HEK293 (cell line): ENCODE results near the gene PDLIM7.

Experiments used
- BCL6B ChIP-seq: fragments of 450-650 bp; formaldehyde crosslinking; IDR thresholded peaks from 2 replicates; pipeline ENCODE4 v1.5.1; 2017; ENCODE audit warnings: missing biosample characterization, missing genetic modification characterization
- FEZF1 ChIP-seq: fragments of 450-650 bp; formaldehyde crosslinking; IDR thresholded peaks from 2 replicates; pipeline ENCODE4 v1.5.1; 2016; ENCODE audit warnings: missing biosample characterization, missing genetic modification characterization
- GLI4 ChIP-seq: fragments of 450-650 bp; formaldehyde crosslinking; IDR thresholded peaks from 2 replicates; pipeline ENCODE4 v1.5.1; 2016; ENCODE audit warnings: missing biosample characterization, missing genetic modification characterization
- GLIS1 ChIP-seq: fragments of 450-650 bp; formaldehyde crosslinking; IDR thresholded peaks from 2 replicates; pipeline ENCODE4 v1.5.1; 2016; ENCODE audit warnings: missing biosample characterization, missing genetic modification characterization
- KLF10 ChIP-seq: fragments of 450-650 bp; IDR thresholded peaks from 2 replicates; pipeline ENCODE4 v1.5.1; 2018; ENCODE audit warnings: missing biosample characterization, mild to moderate bottlenecking, missing genetic modification characterization
- KLF16 ChIP-seq: fragments of 450-650 bp; formaldehyde crosslinking; IDR thresholded peaks from 2 replicates; pipeline ENCODE4 v1.5.1; 2017; ENCODE audit warnings: missing biosample characterization, missing genetic modification characterization
- KLF9 ChIP-seq: fragments of 450-650 bp; formaldehyde crosslinking; IDR thresholded peaks from 2 replicates; pipeline ENCODE4 v1.5.1; 2016; ENCODE audit warnings: missing biosample characterization, missing genetic modification characterization, low read depth
- MYNN ChIP-seq: fragments of 450-650 bp; formaldehyde crosslinking; IDR thresholded peaks from 2 replicates; pipeline ENCODE4 v1.5.1; 2016; ENCODE audit warnings: missing biosample characterization, missing genetic modification characterization, borderline replicate concordance
- REPIN1 ChIP-seq: fragments of 450-650 bp; formaldehyde crosslinking; IDR thresholded peaks from 2 replicates; pipeline ENCODE4 v1.5.1; 2017; ENCODE audit warnings: missing biosample characterization, missing genetic modification characterization, low read depth
- WT1 ChIP-seq: fragments of 450-650 bp; formaldehyde crosslinking; IDR thresholded peaks from 2 replicates; pipeline ENCODE4 v1.5.1; 2016; ENCODE audit warnings: missing biosample characterization, missing genetic modification characterization
- ZBTB17 ChIP-seq: fragments of 450-650 bp; formaldehyde crosslinking; IDR thresholded peaks from 2 replicates; pipeline ENCODE4 v1.5.1; 2016; ENCODE audit warnings: missing biosample characterization, missing genetic modification characterization
- ZBTB44 ChIP-seq: fragments of 450-650 bp; IDR thresholded peaks from 2 replicates; pipeline ENCODE4 v1.5.1; 2018; ENCODE audit warnings: missing biosample characterization, mild to moderate bottlenecking, missing genetic modification characterization
- ZBTB48 ChIP-seq: fragments of 450-650 bp; formaldehyde crosslinking; IDR thresholded peaks from 2 replicates; pipeline ENCODE4 v1.5.1; 2016; ENCODE audit warnings: missing biosample characterization, missing genetic modification characterization
- ZBTB8A ChIP-seq: fragments of 450-650 bp; formaldehyde crosslinking; IDR thresholded peaks from 2 replicates; pipeline ENCODE4 v1.5.1; 2016; ENCODE audit warnings: missing biosample characterization, missing genetic modification characterization
- ZFHX2 ChIP-seq: fragments of 450-650 bp; formaldehyde crosslinking; conservative IDR thresholded peaks from 2 replicates; pipeline ENCODE4 v1.5.1; 2016; ENCODE audit warnings: missing biosample characterization, missing genetic modification characterization
- ZIC2 ChIP-seq: fragments of 450-650 bp; formaldehyde crosslinking; IDR thresholded peaks from 2 replicates; pipeline ENCODE4 v1.5.1; 2016; ENCODE audit warnings: missing biosample characterization, missing genetic modification characterization
- ZNF23 ChIP-seq: fragments of 450-650 bp; formaldehyde crosslinking; IDR thresholded peaks from 2 replicates; pipeline ENCODE4 v1.5.1; 2016; ENCODE audit warnings: missing biosample characterization, missing genetic modification characterization, borderline replicate concordance
- ZNF274 ChIP-seq, 2 experiments: fragments of 200-500 bp in 1 of 2; fragments of 450-650 bp in 1 of 2; sonication (Bioruptor generic) in 1 of 2; formaldehyde crosslinking in 1 of 2; IDR thresholded peaks; 2 replicates each; pipeline versions ENCODE4 v1.5.1 to v1.6.1; 2014 to 2016; ENCODE audit warnings: borderline replicate concordance in 1 of 2, inconsistent platforms in 1 of 2, low read length in 1 of 2, missing biosample characterization in 1 of 2, missing genetic modification characterization in 1 of 2
- ZNF324 ChIP-seq: fragments of 450-650 bp; formaldehyde crosslinking; IDR thresholded peaks from 2 replicates; pipeline ENCODE4 v1.5.1; 2016; ENCODE audit warnings: missing biosample characterization, missing genetic modification characterization
- ZNF350 ChIP-seq: fragments of 450-650 bp; formaldehyde crosslinking; IDR thresholded peaks from 2 replicates; pipeline ENCODE4 v1.5.0; 2017; ENCODE audit warnings: missing biosample characterization, mild to moderate bottlenecking, missing genetic modification characterization
- ZNF394 ChIP-seq: fragments of 450-650 bp; formaldehyde crosslinking; IDR thresholded peaks from 2 replicates; pipeline ENCODE4 v1.5.1; 2016; ENCODE audit warnings: missing biosample characterization, missing genetic modification characterization, mild to moderate bottlenecking, moderate library complexity, borderline replicate concordance
- ZNF777 ChIP-seq: fragments of 450-650 bp; formaldehyde crosslinking; IDR thresholded peaks from 2 replicates; pipeline ENCODE4 v1.5.1; 2017; ENCODE audit warnings: missing biosample characterization, missing genetic modification characterization, borderline replicate concordance
- ZNF792 ChIP-seq: fragments of 450-650 bp; formaldehyde crosslinking; IDR thresholded peaks from 2 replicates; pipeline ENCODE4 v1.5.1; 2016; ENCODE audit warnings: missing biosample characterization, missing genetic modification characterization
- ZNF843 ChIP-seq: fragments of 450-650 bp; formaldehyde crosslinking; IDR thresholded peaks from 2 replicates; pipeline ENCODE4 v1.5.1; 2016; ENCODE audit warnings: missing biosample characterization, missing genetic modification characterization
- ZXDB ChIP-seq: fragments of 450-650 bp; formaldehyde crosslinking; IDR thresholded peaks from 2 replicates; pipeline ENCODE4 v1.5.1; 2016; ENCODE audit warnings: missing biosample characterization, missing genetic modification characterization
- TF ChIP-seq, protein P1 (sequence below): fragments of 450-650 bp; formaldehyde crosslinking; IDR thresholded peaks from 2 replicates; pipeline ENCODE4 v1.5.1; 2016; ENCODE audit warnings: missing biosample characterization, missing genetic modification characterization
- TF ChIP-seq, protein P2 (sequence below): sonication (generic); formaldehyde crosslinking; IDR thresholded peaks from 2 replicates; pipeline ENCODE4 v1.8.1; 2022; ENCODE audit warnings: mild to moderate bottlenecking, moderate library complexity, missing genetic modification reagents
- TF ChIP-seq, protein P3 (sequence below): fragments of 450-650 bp; formaldehyde crosslinking; IDR thresholded peaks from 2 replicates; pipeline ENCODE4 v1.5.1; 2016; ENCODE audit warnings: missing biosample characterization, missing genetic modification characterization

PDLIM7 gene

DNA sequence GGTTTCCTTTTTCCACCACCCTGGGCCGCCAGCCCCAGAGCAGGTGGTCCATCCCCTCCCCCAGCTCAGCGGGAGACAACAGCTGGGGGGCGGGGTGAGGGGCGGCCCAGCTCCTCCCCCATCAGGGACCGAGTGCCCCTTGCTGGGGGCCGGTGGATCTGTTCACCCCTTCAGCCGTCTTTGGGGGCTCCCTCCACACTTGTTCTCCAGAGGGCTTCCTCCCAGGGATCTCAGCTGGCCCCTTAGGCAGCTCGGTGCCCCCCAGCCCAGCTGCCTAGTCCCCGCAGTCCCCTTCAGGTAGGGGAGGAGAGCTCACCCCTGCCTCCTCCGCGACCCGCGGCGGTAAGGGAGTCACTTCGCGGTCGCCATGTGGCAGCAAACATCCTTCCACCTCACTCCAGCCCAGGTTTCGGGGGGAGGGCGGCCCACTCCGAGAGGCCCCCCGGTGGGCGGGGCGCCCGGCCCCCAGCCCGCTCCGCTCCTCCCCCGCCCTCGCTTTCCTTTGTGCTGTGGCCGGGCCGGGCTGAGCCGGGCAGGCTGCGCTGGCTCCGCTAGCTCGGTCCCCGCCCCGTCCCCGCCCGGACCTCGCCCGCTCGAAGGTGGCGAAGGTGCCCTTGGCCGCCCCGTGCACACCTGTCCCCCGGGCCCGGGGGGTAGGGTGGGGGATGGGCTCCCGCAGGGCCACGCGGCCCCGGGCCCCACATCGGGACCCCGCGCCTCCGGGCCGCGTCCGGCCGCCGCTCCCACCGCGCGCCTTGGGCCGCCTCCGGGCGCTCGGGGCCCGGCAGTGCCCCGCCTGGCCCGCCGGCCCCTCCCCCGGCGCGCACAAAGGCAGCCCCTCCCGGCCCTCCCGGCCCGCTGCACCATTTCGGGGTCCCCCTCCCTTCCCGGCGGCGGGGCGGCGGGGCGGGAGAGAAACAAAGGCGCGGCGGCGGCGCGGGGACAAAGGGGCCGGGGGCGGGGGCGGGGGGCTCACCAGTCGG, 24.7 kb downstream of the PDLIM7 start (continued):
- TF ChIP-seq ZBTB48 (tag by site-specific recombination) (peak; percentile 94), FEZF1 (no peak), ZFHX2 (peak; percentile 83), ZNF843 (peak; percentile 21; the same call in 1 of the 2 replicates), ZBTB17 (no peak), REPIN1 (tag by site-specific recombination) (no peak), MYNN (tag by site-specific recombination) (no peak), ZNF350 (tag by site-specific recombination) (no peak), WT1 (tag by site-specific recombination) (peak; percentile 54), KLF16 (0 out of 2 replicates have a peak, but pooled peaks have one; percentile 61), ZIC2 (tag by site-specific recombination) (peak; percentile 42; the same call in 1 of the 2 replicates), ZNF274 (IDR thresholded peaks at IDR 0.05; ENCODE audit: low read length) (no peak), ZNF274 (tag by site-specific recombination; IDR thresholded peaks at IDR 0.05; ENCODE audit: borderline replicate concordance) (no peak), GLIS1 (tag by site-specific recombination) (peak; percentile 91), ZNF324 (tag by site-specific recombination) (0 out of 2 replicates have a peak, but pooled peaks have one; percentile 26), ZNF777 (tag by site-specific recombination) (no peak), ZBTB44 (tag by site-specific recombination) (no peak), ZXDB (tag by site-specific recombination) (0 out of 2 replicates have a peak, but pooled peaks have one; percentile 40), ZNF23 (no peak), KLF9 (tag by site-specific recombination) (peak; percentile 69), GLI4 (tag by site-specific recombination) (no peak), ZNF792 (no peak), KLF10 (tag by site-specific recombination) (peak; percentile 42), ZBTB8A (tag by site-specific recombination) (peak; percentile 78), BCL6B (no peak), ZNF394 (no peak)
- TF ChIP-seq, protein P1, sequence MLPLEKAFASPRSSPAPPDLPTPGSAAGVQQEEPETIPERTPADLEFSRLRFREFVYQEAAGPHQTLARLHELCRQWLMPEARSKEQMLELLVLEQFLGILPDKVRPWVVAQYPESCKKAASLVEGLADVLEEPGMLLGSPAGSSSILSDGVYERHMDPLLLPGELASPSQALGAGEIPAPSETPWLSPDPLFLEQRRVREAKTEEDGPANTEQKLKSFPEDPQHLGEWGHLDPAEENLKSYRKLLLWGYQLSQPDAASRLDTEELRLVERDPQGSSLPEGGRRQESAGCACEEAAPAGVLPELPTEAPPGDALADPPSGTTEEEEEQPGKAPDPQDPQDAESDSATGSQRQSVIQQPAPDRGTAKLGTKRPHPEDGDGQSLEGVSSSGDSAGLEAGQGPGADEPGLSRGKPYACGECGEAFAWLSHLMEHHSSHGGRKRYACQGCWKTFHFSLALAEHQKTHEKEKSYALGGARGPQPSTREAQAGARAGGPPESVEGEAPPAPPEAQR (tag by site-specific recombination): no peak
- TF ChIP-seq, protein P2, sequence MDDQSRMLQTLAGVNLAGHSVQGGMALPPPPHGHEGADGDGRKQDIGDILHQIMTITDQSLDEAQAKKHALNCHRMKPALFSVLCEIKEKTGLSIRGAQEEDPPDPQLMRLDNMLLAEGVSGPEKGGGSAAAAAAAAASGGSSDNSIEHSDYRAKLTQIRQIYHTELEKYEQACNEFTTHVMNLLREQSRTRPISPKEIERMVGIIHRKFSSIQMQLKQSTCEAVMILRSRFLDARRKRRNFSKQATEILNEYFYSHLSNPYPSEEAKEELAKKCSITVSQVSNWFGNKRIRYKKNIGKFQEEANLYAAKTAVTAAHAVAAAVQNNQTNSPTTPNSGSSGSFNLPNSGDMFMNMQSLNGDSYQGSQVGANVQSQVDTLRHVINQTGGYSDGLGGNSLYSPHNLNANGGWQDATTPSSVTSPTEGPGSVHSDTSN (CRISPR knock-in tag): no peak
- TF ChIP-seq, protein P3, sequence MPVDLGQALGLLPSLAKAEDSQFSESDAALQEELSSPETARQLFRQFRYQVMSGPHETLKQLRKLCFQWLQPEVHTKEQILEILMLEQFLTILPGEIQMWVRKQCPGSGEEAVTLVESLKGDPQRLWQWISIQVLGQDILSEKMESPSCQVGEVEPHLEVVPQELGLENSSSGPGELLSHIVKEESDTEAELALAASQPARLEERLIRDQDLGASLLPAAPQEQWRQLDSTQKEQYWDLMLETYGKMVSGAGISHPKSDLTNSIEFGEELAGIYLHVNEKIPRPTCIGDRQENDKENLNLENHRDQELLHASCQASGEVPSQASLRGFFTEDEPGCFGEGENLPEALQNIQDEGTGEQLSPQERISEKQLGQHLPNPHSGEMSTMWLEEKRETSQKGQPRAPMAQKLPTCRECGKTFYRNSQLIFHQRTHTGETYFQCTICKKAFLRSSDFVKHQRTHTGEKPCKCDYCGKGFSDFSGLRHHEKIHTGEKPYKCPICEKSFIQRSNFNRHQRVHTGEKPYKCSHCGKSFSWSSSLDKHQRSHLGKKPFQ: no peak
